K562 (cell line): Measurements from ENCODE around the gene ISM1.

Source experiments
- ZNF175 ChIP-seq: fragments of 200-800 bp; sonication (Bioruptor generic); IDR thresholded peaks from 2 replicates; pipeline ENCODE4 v1.6.1; 2016; ENCODE audit warnings: low read depth, mild to moderate bottlenecking, missing genetic modification characterization, missing compliant biosample characterization
- TF ChIP-seq, protein P1 (sequence below): fragments of 200-800 bp; sonication (Bioruptor generic); IDR thresholded peaks from 2 replicates; pipeline ENCODE4 v1.6.1; 2016; ENCODE audit warnings: missing genetic modification characterization, missing compliant biosample characterization
- TF ChIP-seq, protein P2 (sequence below), 3 experiments: IDR thresholded peaks in 2 of 3; conservative IDR thresholded peaks in 1 of 3; 2 replicates each; pipeline ENCODE4 v1.5.1; 2011 to 2012; ENCODE audit warnings: low read length in 3 of 3, mild to moderate bottlenecking in 3 of 3, control low read depth in 2 of 3, improper control_type of control experiment in 1 of 3, inconsistent platforms in 1 of 3, low read depth in 1 of 3, mixed read lengths in 1 of 3, moderate library complexity in 1 of 3; ENCODE audit not compliant: insufficient read depth in 2 of 3

DNA sequence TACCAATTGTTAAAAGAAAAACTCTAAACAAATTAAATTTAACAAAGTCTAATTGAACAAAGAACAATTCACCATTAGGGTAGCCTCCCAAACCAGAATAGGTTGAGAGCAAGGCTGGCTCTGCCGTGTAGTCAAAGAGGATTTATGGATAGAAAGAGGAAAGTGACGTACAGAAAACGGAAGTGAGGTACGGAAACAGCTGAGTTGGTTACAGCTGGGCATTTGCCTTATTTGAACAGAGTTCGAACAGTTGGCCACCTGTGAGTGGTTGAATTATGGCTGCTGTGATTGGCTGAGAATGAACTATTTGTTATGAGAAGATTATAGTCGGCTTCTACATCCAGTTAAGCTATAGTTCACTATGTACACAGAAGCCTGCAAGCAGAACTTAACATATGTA is 18.5 kb upstream of the ISM1 start:
- no peak for TF ChIP-seq ZNF175
- TF ChIP-seq, protein P1, sequence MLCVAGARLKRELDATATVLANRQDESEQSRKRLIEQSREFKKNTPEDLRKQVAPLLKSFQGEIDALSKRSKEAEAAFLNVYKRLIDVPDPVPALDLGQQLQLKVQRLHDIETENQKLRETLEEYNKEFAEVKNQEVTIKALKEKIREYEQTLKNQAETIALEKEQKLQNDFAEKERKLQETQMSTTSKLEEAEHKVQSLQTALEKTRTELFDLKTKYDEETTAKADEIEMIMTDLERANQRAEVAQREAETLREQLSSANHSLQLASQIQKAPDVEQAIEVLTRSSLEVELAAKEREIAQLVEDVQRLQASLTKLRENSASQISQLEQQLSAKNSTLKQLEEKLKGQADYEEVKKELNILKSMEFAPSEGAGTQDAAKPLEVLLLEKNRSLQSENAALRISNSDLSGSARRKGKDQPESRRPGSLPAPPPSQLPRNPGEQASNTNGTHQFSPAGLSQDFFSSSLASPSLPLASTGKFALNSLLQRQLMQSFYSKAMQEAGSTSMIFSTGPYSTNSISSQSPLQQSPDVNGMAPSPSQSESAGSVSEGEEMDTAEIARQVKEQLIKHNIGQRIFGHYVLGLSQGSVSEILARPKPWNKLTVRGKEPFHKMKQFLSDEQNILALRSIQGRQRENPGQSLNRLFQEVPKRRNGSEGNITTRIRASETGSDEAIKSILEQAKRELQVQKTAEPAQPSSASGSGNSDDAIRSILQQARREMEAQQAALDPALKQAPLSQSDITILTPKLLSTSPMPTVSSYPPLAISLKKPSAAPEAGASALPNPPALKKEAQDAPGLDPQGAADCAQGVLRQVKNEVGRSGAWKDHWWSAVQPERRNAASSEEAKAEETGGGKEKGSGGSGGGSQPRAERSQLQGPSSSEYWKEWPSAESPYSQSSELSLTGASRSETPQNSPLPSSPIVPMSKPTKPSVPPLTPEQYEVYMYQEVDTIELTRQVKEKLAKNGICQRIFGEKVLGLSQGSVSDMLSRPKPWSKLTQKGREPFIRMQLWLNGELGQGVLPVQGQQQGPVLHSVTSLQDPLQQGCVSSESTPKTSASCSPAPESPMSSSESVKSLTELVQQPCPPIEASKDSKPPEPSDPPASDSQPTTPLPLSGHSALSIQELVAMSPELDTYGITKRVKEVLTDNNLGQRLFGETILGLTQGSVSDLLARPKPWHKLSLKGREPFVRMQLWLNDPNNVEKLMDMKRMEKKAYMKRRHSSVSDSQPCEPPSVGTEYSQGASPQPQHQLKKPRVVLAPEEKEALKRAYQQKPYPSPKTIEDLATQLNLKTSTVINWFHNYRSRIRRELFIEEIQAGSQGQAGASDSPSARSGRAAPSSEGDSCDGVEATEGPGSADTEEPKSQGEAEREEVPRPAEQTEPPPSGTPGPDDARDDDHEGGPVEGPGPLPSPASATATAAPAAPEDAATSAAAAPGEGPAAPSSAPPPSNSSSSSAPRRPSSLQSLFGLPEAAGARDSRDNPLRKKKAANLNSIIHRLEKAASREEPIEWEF (CRISPR knock-in tag) = no peak
- TF ChIP-seq, protein P2, sequence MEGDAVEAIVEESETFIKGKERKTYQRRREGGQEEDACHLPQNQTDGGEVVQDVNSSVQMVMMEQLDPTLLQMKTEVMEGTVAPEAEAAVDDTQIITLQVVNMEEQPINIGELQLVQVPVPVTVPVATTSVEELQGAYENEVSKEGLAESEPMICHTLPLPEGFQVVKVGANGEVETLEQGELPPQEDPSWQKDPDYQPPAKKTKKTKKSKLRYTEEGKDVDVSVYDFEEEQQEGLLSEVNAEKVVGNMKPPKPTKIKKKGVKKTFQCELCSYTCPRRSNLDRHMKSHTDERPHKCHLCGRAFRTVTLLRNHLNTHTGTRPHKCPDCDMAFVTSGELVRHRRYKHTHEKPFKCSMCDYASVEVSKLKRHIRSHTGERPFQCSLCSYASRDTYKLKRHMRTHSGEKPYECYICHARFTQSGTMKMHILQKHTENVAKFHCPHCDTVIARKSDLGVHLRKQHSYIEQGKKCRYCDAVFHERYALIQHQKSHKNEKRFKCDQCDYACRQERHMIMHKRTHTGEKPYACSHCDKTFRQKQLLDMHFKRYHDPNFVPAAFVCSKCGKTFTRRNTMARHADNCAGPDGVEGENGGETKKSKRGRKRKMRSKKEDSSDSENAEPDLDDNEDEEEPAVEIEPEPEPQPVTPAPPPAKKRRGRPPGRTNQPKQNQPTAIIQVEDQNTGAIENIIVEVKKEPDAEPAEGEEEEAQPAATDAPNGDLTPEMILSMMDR (IDR thresholded peaks at IDR 0.05 in 2 of 3, conservative IDR thresholded peaks at IDR 0.05 in 1 of 3; ENCODE audit: insufficient read depth in 2 of 3, low read depth in 1 of 3, low read length in 3 of 3) = no peak
